H1 (cell line): Measurements from ENCODE around the gene PLGRKT. TPM values are rescaled to one million over a fixed set of nuclear protein-coding genes. Genes with fewer than 3 reads are reported as not detected.

Experiments
- CTCF ChIA-PET: fragments of 300-600 bp; sonication (Branson Sonifier 250); formaldehyde crosslinking; loops from one replicate; lab custom pipeline; 2021; ENCODE audit not compliant: partially characterized antibody; lab: Charles Lee
- POLR2A ChIA-PET: fragments of 300-600 bp; sonication (Branson Sonifier 250); formaldehyde crosslinking; loops from one replicate; lab custom pipeline; 2021; ENCODE audit warnings: inconsistent platforms; ENCODE audit not compliant: partially characterized antibody; lab: Charles Lee
- DNase-seq, 2 experiments: peaks; one replicate each; pipeline versions ENCODE4 v3.0.0 to v3.0.0-alpha.2; 2010 to 2022; ENCODE audit warnings: low spot score in 2 of 2, low read depth in 1 of 2, mixed read lengths in 1 of 2
- FAIRE-seq: peaks from 2 replicates; lab custom pipeline; 2011; peaks lifted over from hg19 to GRCh38; lab: Jason Lieb, UNC
- H2AFZ ChIP-seq: 2 replicates; pipeline ENCODE4 v1.8.1; 2012; ENCODE audit warnings: low read length, inconsistent platforms
- H2AK5ac ChIP-seq: 2 replicates; pipeline ENCODE4 v1.6.1; 2013; ENCODE audit warnings: low read depth, low read length
- H2BK120ac ChIP-seq: replicated peaks from 2 replicates; pipeline ENCODE3; 2013; ENCODE audit warnings: low read depth, low read length, inconsistent platforms
- H2BK12ac ChIP-seq: 2 replicates; pipeline ENCODE4 v1.6.1; 2013; ENCODE audit warnings: low read depth, low read length
- H2BK15ac ChIP-seq: 2 replicates; pipeline ENCODE4 v1.6.1; 2013; ENCODE audit warnings: low read length
- H2BK20ac ChIP-seq: 2 replicates; pipeline ENCODE4 v1.6.1; 2013; ENCODE audit warnings: low read length
- H2BK5ac ChIP-seq: 2 replicates; pipeline ENCODE4 v1.6.1; 2013; ENCODE audit warnings: low read depth, low read length
- H3K14ac ChIP-seq: 2 replicates; pipeline ENCODE4 v1.6.1; 2013; ENCODE audit warnings: inconsistent platforms; ENCODE audit not compliant: insufficient read length
- H3K18ac ChIP-seq: 2 replicates; pipeline ENCODE4 v1.6.1; 2013; ENCODE audit warnings: low read length; ENCODE audit errors: extremely low read depth
- H3K23ac ChIP-seq: 2 replicates; pipeline ENCODE4 v1.6.1; 2013; ENCODE audit warnings: inconsistent platforms; ENCODE audit not compliant: insufficient read length
- H3K23me2 ChIP-seq: 2 replicates; pipeline ENCODE4 v1.6.1; 2013; ENCODE audit warnings: low read depth, low read length
- H3K27ac ChIP-seq: 2 replicates; pipeline ENCODE4 v1.6.1; 2011; ENCODE audit warnings: low read depth, low read length, inconsistent platforms
- H3K27me3 ChIP-seq, 4 experiments: replicated peaks in 1 of 4; 1 replicate in 1 of 4; 2 replicates in 3 of 4; pipeline versions ENCODE4 v1.6.1 to v1.8.1; 2011 to 2013; ENCODE audit warnings: low read length in 3 of 4, mild to moderate bottlenecking in 3 of 4, inconsistent platforms in 2 of 4, mixed read lengths in 2 of 4, moderate library complexity in 1 of 4; ENCODE audit not compliant: control insufficient read depth in 3 of 4, insufficient read depth in 3 of 4; ENCODE audit errors: extremely low read depth in 1 of 4
- H3K36me3 ChIP-seq, 4 experiments: 2 replicates each; pipeline versions ENCODE4 v1.6.1 to v1.8.1; 2011 to 2013; ENCODE audit warnings: mild to moderate bottlenecking in 4 of 4, low read length in 3 of 4, moderate library complexity in 2 of 4, control low read depth in 1 of 4, inconsistent platforms in 1 of 4; ENCODE audit not compliant: insufficient read depth in 4 of 4, control insufficient read depth in 2 of 4
- H3K4ac ChIP-seq: replicated peaks from 2 replicates; pipeline ENCODE3; 2013; ENCODE audit warnings: low read length, low read depth, mixed read lengths, inconsistent platforms; ENCODE audit not compliant: insufficient read length
- H3K4me1 ChIP-seq, 4 experiments: replicated peaks in 1 of 4; 1 replicate in 1 of 4; 2 replicates in 3 of 4; pipeline versions ENCODE4 v1.6.1 to v1.8.1; 2011 to 2013; ENCODE audit warnings: low read length in 3 of 4, inconsistent platforms in 2 of 4, mixed read lengths in 1 of 4; ENCODE audit not compliant: insufficient read depth in 4 of 4, control insufficient read depth in 3 of 4
- H3K4me2 ChIP-seq, 2 experiments: 2 replicates each; pipeline versions ENCODE4 v1.6.1 to v1.8.1; 2011 to 2013; ENCODE audit warnings: low read depth in 2 of 2, low read length in 2 of 2, control low read depth in 1 of 2, inconsistent platforms in 1 of 2, mild to moderate bottlenecking in 1 of 2; ENCODE audit not compliant: insufficient read depth in 1 of 2
- H3K4me3 ChIP-seq, 4 experiments: fragments of 200-600, 300-600 bp in 1 of 4; sonication (generic), shearing (Covaris generic), sonication (Bioruptor Twin) in 1 of 4; 2 replicates each; pipeline versions ENCODE4 v1.5.1 to v1.8.1; 2011 to 2016; ENCODE audit warnings: low read length in 4 of 4, low read depth in 3 of 4, control low read depth in 2 of 4, inconsistent platforms in 2 of 4, mild to moderate bottlenecking in 2 of 4, mixed read lengths in 1 of 4, moderate library complexity in 1 of 4; ENCODE audit not compliant: insufficient read depth in 2 of 4; ENCODE audit errors: extremely low read depth in 1 of 4
- H3K56ac ChIP-seq: replicated peaks from 2 replicates; pipeline ENCODE3; 2013; ENCODE audit warnings: low read depth, mild to moderate bottlenecking, mixed read lengths, low read length, inconsistent platforms; ENCODE audit not compliant: insufficient read length
- H3K79me1 ChIP-seq: 2 replicates; pipeline ENCODE4 v1.6.1; 2013; ENCODE audit warnings: low read depth, low read length, control low read depth
- H3K79me2 ChIP-seq, 2 experiments: 2 replicates each; pipeline versions ENCODE4 v1.6.1 to v1.8.1; 2012 to 2013; ENCODE audit warnings: low read length in 2 of 2, mild to moderate bottlenecking in 2 of 2, inconsistent platforms in 1 of 2; ENCODE audit not compliant: insufficient read depth in 2 of 2, control insufficient read depth in 1 of 2
- H3K9ac ChIP-seq, 4 experiments: replicated peaks in 1 of 4; 1 replicate in 1 of 4; 2 replicates in 3 of 4; pipeline versions ENCODE4 v1.6.1 to v1.8.1; 2011 to 2013; ENCODE audit warnings: low read depth in 3 of 4, low read length in 3 of 4, control low read depth in 2 of 4, mild to moderate bottlenecking in 2 of 4, moderate library complexity in 2 of 4, inconsistent platforms in 1 of 4; ENCODE audit errors: extremely low read depth in 1 of 4
- H3K9me3 ChIP-seq, 2 experiments: 2 replicates each; pipeline versions ENCODE4 v1.6.1 to v1.8.1; 2012 to 2013; ENCODE audit warnings: mild to moderate bottlenecking in 2 of 2, moderate library complexity in 2 of 2, control low read depth in 1 of 2, inconsistent platforms in 1 of 2, low read depth in 1 of 2, low read length in 1 of 2, mixed read lengths in 1 of 2; ENCODE audit not compliant: insufficient read depth in 2 of 2
- H4K20me1 ChIP-seq, 2 experiments: replicated peaks in 1 of 2; 2 replicates each; pipeline versions ENCODE3 to v1.8.1; 2011 to 2013; ENCODE audit warnings: inconsistent platforms in 2 of 2, low read length in 2 of 2, mild to moderate bottlenecking in 1 of 2; ENCODE audit not compliant: insufficient read depth in 2 of 2, control insufficient read depth in 1 of 2
- H4K5ac ChIP-seq: 2 replicates; pipeline ENCODE4 v1.6.1; 2013; ENCODE audit warnings: low read length, low read depth, mixed read lengths, inconsistent platforms; ENCODE audit not compliant: insufficient read length
- H4K8ac ChIP-seq: 2 replicates; pipeline ENCODE4 v1.8.0; 2013; ENCODE audit warnings: mild to moderate bottlenecking, moderate library complexity, low read length, inconsistent platforms; ENCODE audit not compliant: insufficient read depth; ENCODE audit errors: extremely low read depth
- H4K91ac ChIP-seq: replicated peaks from 2 replicates; pipeline ENCODE3; 2013; ENCODE audit warnings: low read length, mixed read lengths, inconsistent platforms; ENCODE audit not compliant: insufficient read length
- BACH1 ChIP-seq: IDR thresholded peaks from 2 replicates; pipeline ENCODE4 v1.6.1; 2012; ENCODE audit warnings: low read length, improper control_type of control experiment
- GABPA ChIP-seq: IDR thresholded peaks from 2 replicates; pipeline ENCODE4 v1.6.1; 2011; ENCODE audit warnings: mild to moderate bottlenecking, low read length, moderate library complexity, borderline replicate concordance; ENCODE audit not compliant: insufficient read depth
- WGBS, 2 experiments: shearing (Covaris generic) in 1 of 2; methylation state at CpG; one replicate each; pipeline versions ENCODE4 v1.1.6 to v1.1.7; 2013 to 2015; ENCODE audit warnings: low lambda C conversion rate in 2 of 2, mixed read lengths in 2 of 2, inconsistent platforms in 1 of 2, low coverage in 1 of 2, missing lambda C conversion rate in 1 of 2; ENCODE audit not compliant: insufficient replicate concordance in 2 of 2, insufficient coverage in 1 of 2, insufficient read length in 1 of 2; ENCODE audit errors: extremely low coverage in 1 of 2, missing lambda C conversion rate in 1 of 2; 5-methylcytosine and 5-hydroxymethylcytosine counted together
- polyA plus RNA-seq, 7 experiments: library from polyadenylated mRNA; depleted of rRNA in 3 of 7; stranded (reverse) in 5 of 7; unstranded in 2 of 7; fragments of >200 nt in 5 of 7; fragments of 200-250 nt in 2 of 7; gene quantifications; 1 replicate in 5 of 7; 2 replicates in 1 of 7; 4 replicates in 1 of 7; pipeline versions ENCODE4 v1.2.1 to v1.2.3, GENCODE V29; 2011 to 2013; ENCODE audit warnings: missing spikeins in 2 of 7, mixed read lengths in 2 of 7
- total RNA-seq: library from RNA; stranded (reverse); fragmentation: NEBNext Ultra II Directional; extraction: Animal tissue kit (Norgen Biotek cat#: 25700); gene quantifications from 2 replicates; pipeline ENCODE4 v1.2.1, GENCODE V29; 2021

The PLGRKT gene
- total and polyA plus RNA-seq, 2 of the 8 experiments (the other 6 are each of a cell fraction or from before 2014, with no cell fraction given), result 5.4 to 15.7 TPM

DNA sequence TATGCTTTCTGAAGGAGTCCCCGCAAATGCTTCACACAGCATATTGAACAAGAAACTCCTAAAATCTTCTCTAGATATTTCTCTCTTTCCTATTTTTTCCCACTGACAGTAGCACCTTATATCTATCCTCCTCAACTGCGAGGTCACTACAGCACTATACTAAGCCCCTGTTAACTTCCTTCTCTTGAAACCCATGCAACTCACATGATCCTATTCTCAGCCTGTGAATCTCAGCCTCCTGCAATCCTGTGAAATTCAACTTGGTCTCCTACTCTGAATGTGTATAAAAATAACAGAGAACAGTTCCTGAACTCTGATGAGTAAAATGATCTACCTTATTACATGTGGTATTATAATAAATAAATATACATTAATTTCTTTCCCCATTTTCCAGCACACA, 6.1 kb upstream of the PLGRKT start:
- Histone ChIP-seq H3K4ac (no peak overlapping the region), H3K27me3 (no peaks in the 10 kb centered on the region), H2BK5ac (no peak overlapping the region), H3K4me1 (no peaks in the 10 kb centered on the region), H3K36me3 (no peaks in the 10 kb centered on the region; a peak in 1 of 8 replicates), H2BK20ac (no peak overlapping the region), H3K9me3 (no peaks in the 10 kb centered on the region), H3K79me1 (no peaks in the 10 kb centered on the region), H2AK5ac (no peak overlapping the region), H2AFZ (no peak overlapping the region), H3K79me2 (no peaks in the 10 kb centered on the region), H3K23ac (no peak overlapping the region), H3K14ac (no peak overlapping the region), H3K4me2 (no peak overlapping the region), H4K5ac (no peak overlapping the region), H4K8ac (no peak overlapping the region), H2BK15ac (no peak overlapping the region), H3K56ac (no peak overlapping the region), H4K20me1 (no peaks in the 10 kb centered on the region), H2BK120ac (no peak overlapping the region), H3K4me3 (no peak overlapping the region), H3K9ac (no peak overlapping the region), H4K91ac (no peak overlapping the region), H3K18ac (no peak overlapping the region), H2BK12ac (no peak overlapping the region), H3K27ac (no peak overlapping the region), H3K23me2 (no peaks in the 10 kb centered on the region)
- TF ChIP-seq BACH1 (no peak), GABPA (no peak)
- POLR2A ChIA-PET, result no interaction called here
- 89% methylated on average over 2 of the region's 2 CpGs; no CpG with 5 or more reads in 1 of the 2 experiments for WGBS, 2 experiments
- DNase-seq, result no peak
- FAIRE-seq, result no peak
- CTCF ChIA-PET, result interaction anchor here (0.9 to 5.4 kb wide), 7 partner anchors 18 to 684 kb away, joined by 3 to 39 read pairs (median 7); partner anchors contain the start of genes INSL6 and PDCD1LG2
